Endothelial cell of hepatic sinusoid (primary cell): ENCODE data around the gene XRCC1.

Experiments
- in situ Hi-C: cut with HindIII; loops from 2 replicates; pipeline ENCODE4 v1.10.0; 2017; ENCODE audit warnings: low sequenced_read_pairs

The XRCC1 gene

GRCh38 chr19:43575156-43575950, at the start of gene XRCC1, which contains the start of gene PINLYP:
Gene XRCC1 (minus strand): TSS chr19:43575527. CDS start chr19:43575458, 69 bp downstream.
Gene PINLYP (plus strand): TSS chr19:43575801. CDS start chr19:43577192, 1,391 bp downstream.
- in situ Hi-C loops = loop anchor here (5.0 kb wide), 1 partner anchor 38 kb away; no protein-coding TSS in a partner anchor

GRCh38 chr19:43624933-43625332, 49.6 kb upstream of the XRCC1 start:
- in situ Hi-C loops = loop anchor here (5.0 kb wide), 1 partner anchor 88 kb away; no protein-coding TSS in a partner anchor

GRCh38 chr19:43623889-43624670, 48.8 kb upstream of the XRCC1 start:
- in situ Hi-C loops = loop anchor here (5.0 kb wide), 1 partner anchor 87 kb away; no protein-coding TSS in a partner anchor

- in situ Hi-C loops = loop anchor here (5.0 kb wide), 1 partner anchor 86 kb away; no protein-coding TSS in a partner anchor
These were observed 47.6 kb upstream of the XRCC1 start for GRCh38 chr19:43622956-43623355.

GRCh38 chr19:43622070-43622469, 46.7 kb upstream of the XRCC1 start:
- in situ Hi-C loops = loop anchor here (5.0 kb wide), 1 partner anchor 85 kb away; no protein-coding TSS in a partner anchor

GRCh38 chr19:43620061-43621001, 45.0 kb upstream of the XRCC1 start:
- in situ Hi-C loops = loop anchor here (5.0 kb wide), 1 partner anchor 83 kb away; no protein-coding TSS in a partner anchor

- in situ Hi-C loops = loop anchor here (5.0 kb wide), 1 partner anchor 82 kb away; no protein-coding TSS in a partner anchor
These were observed 44.1 kb upstream of the XRCC1 start, which contains the start of gene ZNF428 for GRCh38 chr19:43619262-43620060. Gene ZNF428 (minus strand): TSS chr19:43619629. CDS start chr19:43614304, 5,325 bp downstream.

GRCh38 chr19:43618921-43619261, 43.6 kb upstream of the XRCC1 start:
- in situ Hi-C loops = no loop called here

GRCh38 chr19:43616954-43617353, 41.6 kb upstream of the XRCC1 start:
- in situ Hi-C loops = no loop called here

- in situ Hi-C loops = no loop called here
These were observed 41.0 kb upstream of the XRCC1 start for GRCh38 chr19:43616306-43616705.

- in situ Hi-C loops = no loop called here
These were observed 37.0 kb upstream of the XRCC1 start for GRCh38 chr19:43612374-43612773.

- in situ Hi-C loops = no loop called here
These were observed 36.5 kb upstream of the XRCC1 start, which contains the start of gene SRRM5 for GRCh38 chr19:43611788-43612187. Gene SRRM5 (plus strand): TSS chr19:43612088. CDS start chr19:43612122, 34 bp downstream.

- in situ Hi-C loops = no loop called here
These were observed 35.2 kb upstream of the XRCC1 start for GRCh38 chr19:43610493-43610892.

- in situ Hi-C loops = no loop called here
These were observed 34.5 kb upstream of the XRCC1 start for GRCh38 chr19:43609872-43610271.

GRCh38 chr19:43607238-43608205, 32.2 kb upstream of the XRCC1 start:
- in situ Hi-C loops = no loop called here

- in situ Hi-C loops = no loop called here
These were observed 31.4 kb upstream of the XRCC1 start for GRCh38 chr19:43606569-43607229.

GRCh38 chr19:43605875-43606568, 30.7 kb upstream of the XRCC1 start:
- in situ Hi-C loops = no loop called here
